PC-9 (cell line): ENCODE data around the gene JAK3.

Source experiments
- CTCF ChIP-seq: fragments of 200-600 bp; sonication (generic); conservative IDR thresholded peaks from 2 replicates; pipeline ENCODE4 v1.6.1; 2017; ENCODE audit warnings: mixed run types, antibody characterized with exemption, mild to moderate bottlenecking, moderate library complexity
- EZH2 ChIP-seq: fragments of 200-600 bp; sonication (generic); IDR thresholded peaks from 2 replicates; pipeline ENCODE4 v1.8.0; 2017; ENCODE audit warnings: antibody characterized with exemption, low read depth

- TF ChIP-seq CTCF = no peak
- TF ChIP-seq EZH2 = no peak
Measured at GRCh38 chr19:17883627-17884410, 36.0 kb upstream of the JAK3 start.
